Fibroblast of peridontal ligament (primary cell): ENCODE measurements around the gene RAB40B.
A peak's percentile ranks its signal among the peaks of the same experiment; 100 is the strongest.

Experiments used
- DNase-seq: peaks from one replicate; pipeline ENCODE4 v3.0.0-alpha.2; 2010; ENCODE audit errors: extremely low read depth

RAB40B gene

DNA sequence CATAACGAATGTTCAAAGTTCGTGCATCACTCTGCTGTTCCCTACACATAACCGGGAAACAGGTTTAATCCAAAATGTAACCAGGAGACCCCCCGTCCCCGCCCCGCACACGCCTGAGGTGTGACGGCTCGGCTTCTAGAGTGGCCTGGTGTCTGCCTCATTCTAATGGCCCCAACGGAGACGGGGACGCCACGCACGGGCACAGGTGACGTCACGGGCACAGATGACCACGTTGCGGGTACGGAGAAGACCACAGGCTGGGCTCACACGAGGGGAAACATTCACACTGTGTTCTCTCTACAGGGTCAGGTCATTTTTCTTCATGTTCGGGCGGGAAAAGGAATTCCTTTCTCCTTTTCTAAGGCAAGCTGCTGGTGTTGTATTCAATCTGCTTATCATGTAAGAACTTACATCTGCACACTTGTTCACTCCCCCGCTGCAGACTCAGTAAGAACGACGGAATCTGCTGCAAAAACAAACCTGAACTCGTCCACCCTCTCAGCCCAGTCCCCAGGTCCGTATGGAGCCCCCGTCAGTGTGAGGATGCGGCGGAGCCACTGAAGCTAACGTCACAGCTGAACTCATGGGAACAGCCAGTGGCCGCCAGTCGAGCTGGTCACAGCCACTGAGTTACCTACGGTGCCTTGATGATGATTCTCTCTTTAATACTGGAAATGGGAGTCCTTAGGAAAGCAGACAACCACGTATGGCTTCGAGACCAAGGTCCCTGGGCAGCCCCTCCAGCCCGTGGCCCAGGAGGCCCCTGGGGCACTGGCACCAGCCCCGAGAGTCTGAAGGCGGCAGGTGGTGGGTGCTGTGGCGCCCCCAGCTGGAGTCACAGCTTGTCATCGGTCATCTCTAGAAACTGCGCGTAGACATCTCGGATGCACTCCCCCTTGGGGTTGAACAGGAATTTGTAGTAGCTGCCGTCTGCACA lies 83.1 kb downstream of the RAB40B start:
- DNase-seq, result no peak

DNA sequence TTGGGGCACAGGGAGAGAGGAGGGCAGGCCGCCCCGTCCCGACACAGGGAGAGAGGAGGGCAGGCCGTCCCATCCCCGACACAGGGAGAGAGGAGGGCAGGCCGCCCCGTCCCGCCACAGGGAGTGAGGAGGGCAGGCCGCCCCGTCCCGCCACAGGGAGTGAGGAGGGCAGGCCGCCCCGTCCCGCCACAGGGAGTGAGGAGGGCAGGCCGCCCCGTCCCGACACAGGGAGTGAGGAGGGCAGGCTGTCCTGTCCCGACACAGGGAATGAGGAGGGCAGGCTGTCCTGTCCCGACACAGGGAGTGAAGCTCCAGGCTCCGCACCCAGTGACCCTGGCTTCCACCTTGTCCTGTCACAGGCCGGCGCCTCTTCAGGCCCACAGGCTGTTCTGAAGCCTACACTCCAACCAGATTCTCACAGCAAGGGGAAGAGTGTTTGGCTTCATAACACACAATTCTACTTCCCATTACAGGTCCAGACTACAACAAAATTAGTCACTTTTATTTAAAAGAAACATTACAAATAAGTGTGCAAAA lies 84.3 kb downstream of the RAB40B start:
- no peak for DNase-seq

GRCh38 chr17:82613283-82614094 lies 85.0 kb downstream of the RAB40B start:
- DNase-seq, result no peak

DNA sequence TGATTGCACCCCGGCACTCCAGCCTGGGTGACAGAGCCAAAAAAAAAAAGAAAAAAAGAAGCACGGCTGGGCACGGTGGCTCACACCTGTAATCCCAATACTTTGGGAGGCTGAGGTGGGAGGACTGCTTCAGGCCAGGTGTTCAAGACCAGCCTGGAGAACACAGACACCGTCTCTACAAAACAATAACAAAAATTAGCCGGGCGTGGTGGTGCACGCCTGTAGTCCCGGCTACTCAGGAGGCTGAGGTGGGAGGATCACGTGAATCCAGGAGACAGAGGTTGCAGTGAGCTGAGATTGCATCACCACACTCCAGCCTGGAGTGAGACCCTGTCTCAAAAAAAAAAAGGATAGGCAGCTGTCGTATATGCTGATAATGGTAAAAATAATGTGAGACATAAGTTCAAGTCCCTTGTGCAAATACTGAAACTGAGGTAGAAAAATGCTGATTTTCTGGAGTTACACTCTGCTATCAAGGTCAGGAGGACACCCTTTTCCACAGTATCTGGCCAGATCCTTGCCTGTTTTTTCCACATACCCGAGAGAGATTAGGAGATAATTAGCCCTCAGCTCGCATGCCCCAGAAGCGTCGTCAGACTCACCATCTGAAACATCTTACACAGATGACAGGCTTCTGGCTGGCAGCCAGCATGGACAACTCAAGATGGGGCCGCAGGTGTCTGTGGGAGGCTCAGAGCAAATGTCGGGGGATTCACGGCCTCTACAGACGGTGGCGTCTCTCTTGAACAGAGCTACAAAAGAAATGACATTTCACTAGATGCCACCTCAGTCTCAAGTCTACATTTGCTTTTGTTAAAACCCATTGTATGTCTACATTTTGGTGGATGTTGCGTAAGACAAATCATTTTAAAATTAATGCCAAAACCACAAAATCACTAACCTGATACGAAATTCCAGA lies 87.1 kb downstream of the RAB40B start:
- peak; percentile 37 for DNase-seq

DNA sequence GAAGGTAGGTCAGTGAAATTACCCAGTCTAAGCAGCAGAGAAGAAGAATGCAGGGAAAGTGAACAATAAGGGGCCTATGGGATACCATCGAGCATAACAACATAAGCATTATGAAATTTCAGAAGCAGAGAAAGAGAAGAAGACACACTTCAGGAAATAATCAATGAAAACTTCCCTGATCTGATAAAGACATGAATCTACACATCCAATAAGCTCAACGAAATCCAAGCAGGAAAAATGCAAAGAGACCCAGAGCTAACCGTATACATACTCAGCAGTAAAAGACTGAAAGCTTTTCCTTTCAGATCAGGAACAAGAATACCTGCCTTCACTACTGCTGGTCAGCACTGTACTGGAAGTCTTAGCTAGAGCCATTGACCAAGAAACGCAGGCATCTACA lies 88.8 kb downstream of the RAB40B start:
- no peak for DNase-seq

GRCh38 chr17:82608816-82609215 lies 89.7 kb downstream of the RAB40B start:
- DNase-seq, result no peak

DNA sequence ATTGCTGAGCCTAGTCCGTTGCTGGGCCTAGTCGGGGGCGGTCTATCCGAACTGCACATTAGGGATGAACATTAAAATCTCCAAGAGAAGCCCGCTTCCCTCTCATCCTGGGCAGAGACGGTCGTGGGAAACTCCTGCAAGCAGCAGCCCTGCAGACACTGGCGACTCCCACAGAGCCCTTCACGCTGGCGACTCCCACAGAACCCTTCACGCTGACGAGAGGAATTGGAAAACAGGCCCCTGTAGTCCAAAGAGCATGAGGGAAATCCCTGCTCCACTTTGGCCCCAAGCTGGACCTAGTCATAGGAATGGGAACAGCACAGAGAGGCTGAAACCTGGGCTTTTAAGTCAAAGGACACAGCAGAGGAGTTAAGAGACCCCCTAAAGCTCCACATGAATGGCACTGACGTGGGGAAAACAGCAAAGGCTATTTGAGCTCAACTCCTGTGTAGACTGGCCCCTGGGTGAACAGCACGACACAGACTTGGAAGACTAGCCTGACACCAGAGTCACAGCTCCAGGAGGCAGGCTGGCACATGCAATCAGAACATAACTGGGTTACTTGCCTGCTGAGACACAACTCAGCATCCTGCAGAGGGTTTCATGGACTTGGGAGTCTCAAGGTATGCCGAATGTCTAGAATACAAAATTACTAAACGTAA lies 92.4 kb downstream of the RAB40B start:
- DNase-seq, result no peak
